Hypothalamus (tissue), 51 donors: ENCODE results near the gene GRIK3.
"Not testable (repeated sequence)": the region's sequence is repeated elsewhere in the genome, so short reads cannot be mapped to it uniquely, and the experiment has no call there.

Experiments used
- DNase-seq, 51 donors: peaks; one replicate each; lab custom pipeline; 2025; lab: John Stamatoyannopoulos, UW

Gene GRIK3

DNA sequence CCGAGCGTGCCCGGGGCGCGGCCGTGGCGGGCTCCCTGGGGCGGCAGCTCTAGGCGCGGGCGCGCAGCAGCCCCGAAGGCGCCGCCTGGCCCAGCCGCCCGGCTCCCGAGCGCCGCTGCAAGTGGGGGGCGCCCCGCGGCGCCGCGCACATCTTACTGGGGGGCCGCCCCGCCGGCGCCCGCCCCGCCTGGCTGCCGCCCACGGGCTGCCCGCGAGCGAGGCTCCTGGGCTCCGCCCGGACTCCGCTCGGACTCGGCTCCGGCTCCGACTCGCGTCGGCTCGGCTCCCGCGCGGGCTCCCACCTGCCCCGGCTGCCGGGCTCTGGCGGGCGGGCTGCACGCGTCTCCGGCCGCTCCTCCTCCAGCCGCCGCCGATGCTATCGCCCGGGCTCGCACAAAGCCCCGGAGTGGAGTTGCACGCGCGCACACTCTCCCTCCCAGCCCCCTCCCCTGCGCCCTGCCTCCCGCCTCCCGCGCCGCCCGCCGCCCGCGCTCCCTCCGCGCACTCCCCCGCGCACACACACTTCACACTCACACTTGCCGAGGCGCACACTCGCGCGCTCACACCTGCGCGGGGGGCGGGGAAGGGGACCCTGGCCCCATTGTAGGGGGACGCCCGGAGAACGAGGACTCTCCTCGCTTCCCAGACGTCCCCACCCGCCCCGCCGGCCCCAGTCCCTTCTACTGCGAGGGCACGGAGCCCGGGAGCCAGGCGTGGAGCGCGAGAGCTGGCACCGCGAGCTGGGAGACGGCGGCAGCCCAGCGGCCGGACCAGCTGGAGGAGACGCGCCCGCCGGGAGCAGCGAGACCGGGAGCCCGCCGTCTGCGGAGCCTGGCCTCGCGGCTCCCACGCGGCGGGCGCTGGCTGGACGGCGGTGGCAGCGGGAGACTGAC lies at the start of gene GRIK3:
Gene GRIK3, minus strand, starts transcription at position 395 of the 893 bp plus-strand sequence. CDS start 407 bp downstream, outside the sequence.
- peak in 26 of 51 donors; percentile 21 to 71 (median 52) for DNase-seq

DNA sequence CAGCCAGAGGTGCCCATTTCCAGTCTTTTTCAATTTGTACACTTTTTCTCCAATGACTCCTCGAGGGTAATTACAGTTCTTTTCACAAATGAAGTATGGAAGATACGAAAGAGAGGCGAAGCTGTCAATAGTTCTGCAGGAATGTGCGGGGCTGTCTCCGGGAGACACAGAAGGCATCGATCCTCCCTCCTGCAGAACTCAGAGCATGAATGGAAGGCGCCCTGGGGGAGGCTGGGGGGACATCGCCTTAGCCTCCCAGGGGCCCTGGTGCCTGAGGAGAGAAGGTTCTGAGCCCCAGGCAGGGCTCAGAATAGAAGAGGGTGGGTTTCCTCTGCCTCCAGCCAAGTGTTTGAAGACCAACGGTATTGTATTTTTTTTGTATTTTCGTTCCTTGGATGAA lies 49.7 kb upstream of the GRIK3 start:
- DNase-seq = no peak

DNA sequence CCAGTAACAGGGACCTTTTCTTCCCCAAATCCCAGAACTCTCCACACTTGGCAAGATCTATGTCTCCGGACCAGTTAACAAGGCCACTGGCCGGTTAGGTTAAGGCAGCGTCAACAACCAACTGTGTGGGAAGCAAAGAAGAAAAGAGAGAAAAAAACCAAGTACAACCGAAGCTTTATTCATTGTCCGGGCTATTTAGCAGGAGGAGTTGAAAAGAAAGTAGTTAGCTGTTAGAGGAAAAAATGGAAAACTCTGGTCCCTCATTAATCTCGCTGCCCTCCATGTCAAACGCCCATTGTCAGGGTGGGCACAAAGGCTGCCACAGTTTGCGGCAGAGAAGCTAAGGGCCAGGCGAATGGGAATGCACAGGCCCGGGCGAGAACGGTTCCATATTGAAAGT lies 49.3 kb upstream of the GRIK3 start:
- peak in 14 of 51 donors; percentile 4 to 57 (median 16) for DNase-seq

DNA sequence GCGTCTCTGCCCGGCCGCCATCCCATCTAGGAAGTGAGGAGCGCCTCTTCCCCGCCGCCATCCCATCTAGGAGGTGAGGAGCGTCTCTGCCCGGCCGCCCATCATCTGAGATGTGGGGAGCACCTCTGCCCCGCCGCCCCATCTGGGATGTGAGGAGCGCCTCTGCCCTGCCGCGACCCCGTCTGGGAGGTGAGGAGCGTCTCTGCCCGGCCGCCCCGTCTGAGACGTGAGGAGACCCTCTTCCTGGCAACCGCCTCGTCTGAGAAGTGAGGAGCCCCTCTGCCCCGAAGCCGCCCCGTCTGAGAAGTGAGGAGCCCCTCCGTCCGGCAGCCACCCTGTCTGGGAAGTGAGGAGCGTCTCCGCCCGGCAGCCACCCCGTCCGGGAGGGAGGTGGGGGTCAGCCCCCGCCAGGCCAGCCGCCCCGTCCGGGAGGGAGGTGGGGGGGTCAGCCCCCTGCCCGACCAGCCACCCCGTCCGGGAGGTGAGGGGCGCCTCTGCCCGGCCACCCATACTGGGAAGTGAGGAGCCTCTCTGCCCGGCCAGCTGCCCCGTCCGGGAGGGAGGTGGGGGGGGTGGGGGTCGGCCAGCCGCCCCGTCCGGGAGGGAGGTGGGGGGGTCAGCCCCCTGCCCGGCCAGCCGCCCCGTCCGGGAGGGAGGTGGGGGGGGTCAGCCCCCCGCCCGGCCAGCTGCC lies 46.1 kb upstream of the GRIK3 start:
- DNase-seq = not testable (repeated sequence)

DNA sequence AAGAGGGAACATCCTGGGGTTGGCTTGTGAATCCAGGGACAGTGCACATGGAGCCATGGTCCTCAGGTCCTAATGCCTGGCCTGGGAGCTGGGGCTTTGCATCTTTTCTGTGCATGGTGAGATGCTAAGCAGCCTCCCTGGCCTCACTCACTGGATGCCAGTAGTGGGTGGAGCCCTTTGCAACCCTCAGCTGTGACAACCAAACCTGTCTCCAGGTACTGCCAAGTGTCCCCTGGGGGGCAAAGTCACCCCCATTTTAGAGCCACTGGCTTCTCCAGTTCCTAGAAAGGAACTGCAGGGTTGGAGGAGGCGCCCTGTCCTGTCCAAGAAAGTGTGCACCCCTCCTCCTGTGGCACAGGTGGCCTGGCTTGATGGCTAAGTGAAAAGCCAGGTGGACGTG lies 44.6 kb upstream of the GRIK3 start:
- no peak for DNase-seq

DNA sequence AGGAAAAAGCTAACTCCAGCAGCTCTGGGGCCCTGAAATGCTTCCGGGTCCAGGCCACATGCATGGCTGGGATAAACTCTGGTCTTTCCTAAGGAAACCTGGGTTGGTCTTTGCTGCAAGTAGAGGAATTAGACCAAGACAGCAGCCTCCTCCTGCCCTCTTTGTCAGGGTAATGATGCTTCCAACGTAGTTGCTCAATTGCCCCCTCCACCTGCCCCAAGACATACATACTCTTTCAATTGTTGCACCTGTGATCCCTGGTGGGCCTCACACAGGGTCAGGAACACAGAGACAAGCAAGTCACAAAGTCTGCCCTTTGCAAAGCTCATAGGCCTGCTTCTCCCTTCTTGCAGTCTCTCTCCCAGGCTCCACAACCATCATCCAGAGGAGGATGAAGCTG lies 41.9 kb upstream of the GRIK3 start:
- no peak for DNase-seq

DNA sequence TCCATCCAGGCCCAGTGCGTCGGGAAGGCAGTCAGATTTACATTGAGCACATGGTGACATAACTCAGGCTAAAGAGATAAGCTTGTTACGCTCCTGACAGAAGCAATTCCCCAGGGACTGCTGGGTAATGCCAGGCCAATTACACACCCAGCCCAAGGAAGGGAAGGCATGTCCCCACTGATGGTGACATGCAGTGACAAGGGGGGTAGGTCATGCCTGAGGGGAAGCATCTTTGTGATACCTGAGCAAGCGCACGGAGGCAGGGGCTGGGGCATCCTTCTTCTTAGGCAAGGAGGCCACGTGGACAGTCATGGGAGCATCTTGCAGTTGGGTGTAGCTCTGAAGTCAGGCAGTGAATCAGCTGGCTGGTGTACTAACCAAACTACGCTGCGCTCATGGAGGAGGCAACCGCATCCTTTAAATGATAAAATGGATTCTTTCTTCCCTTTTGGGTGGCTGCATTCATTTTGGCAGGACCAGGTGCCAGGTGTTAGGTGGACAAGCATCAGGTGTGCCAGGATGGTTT lies 39.6 kb upstream of the GRIK3 start:
- DNase-seq = no peak

DNA sequence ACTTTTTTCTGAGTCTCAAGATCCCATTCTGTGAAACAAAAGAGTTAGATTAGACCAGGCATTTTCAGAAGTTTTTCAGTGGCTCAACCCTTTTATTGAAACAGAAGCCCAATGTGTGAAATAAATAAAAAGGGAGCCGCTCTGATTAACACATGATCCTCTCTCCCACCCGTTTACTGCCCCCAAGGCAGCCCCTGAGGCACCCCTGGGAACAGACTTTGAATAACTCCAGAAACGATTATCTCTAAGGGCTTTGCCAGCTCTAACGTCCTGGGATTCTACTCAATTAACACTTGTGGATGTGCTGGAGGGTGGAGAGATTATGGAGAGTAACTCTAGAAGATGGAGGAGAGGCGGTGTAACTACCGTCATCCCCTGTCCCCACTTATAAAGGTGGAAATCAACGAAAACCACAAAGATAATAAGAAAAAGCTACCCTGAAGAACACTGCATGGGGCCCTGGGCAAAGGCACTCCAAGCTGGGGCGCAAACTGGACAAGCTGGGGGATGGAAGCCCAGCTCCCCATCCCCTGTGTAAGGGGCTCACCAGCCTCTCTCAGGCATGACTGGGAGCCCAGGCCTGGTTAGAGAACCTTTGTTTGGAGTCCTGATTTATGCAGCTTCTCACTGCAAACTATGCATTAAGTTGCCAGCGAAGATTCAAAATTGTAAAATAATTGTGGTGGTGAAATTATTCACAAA lies 39.0 kb upstream of the GRIK3 start:
- no peak for DNase-seq

DNA sequence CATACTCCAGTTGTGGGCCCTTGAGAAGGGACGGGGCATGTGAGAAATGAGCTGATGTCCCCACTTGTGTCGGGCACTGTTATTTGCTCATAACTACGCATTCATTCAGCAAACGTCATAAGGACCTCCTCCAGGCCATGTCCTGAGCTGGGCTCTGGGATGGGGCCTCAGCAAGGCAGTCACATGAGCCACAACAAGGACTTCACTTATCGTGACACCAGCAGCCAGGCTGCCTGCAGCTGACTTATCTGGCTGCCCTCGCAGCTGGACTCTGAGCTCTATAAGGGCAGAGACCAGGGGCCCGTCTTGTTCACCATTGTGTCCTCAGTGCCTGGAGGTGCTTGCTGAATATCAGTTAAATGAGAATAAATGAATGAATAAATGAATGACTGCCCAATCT lies 37.5 kb upstream of the GRIK3 start:
- peak in 13 of 51 donors; percentile 7 to 56 (median 23) for DNase-seq

DNA sequence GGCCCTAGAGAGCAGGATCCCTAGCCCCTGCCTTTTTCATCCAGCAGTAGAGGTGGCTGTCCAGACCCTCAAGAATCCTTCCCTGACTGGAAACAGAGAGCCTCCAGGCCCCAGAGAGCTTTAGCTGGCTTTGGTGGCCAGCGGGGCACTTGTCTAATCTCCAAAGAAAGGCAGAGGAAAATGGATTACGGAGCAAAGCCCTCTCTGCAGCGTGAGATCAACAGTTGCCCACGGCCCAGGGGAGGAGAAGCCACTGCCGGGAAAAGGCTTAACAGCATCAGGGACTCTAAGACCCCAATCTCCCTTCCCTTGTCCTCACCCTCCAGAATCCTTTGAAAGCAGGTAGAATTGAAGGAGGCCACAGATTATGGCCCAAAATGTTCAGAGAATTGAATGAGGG lies 35.8 kb upstream of the GRIK3 start:
- DNase-seq = no peak

DNA sequence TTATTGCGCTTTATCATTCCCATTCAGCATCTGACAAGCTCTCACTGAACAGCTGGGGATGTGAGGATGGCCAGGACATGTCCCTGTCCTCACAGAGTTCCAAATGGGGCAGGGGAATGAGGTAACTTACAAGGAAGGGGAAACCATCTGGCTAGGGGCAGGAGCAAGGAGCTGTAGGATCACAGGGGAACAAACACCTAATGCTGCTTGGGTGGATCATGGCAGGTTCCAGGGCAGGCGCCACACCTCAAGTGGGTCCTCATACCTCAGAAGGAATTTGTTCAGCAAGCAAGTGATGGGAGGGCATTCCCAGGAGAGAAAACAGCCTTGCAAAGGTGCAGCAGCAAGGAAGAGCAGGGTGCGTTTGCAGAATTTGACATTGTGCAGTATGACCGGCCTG lies 35.1 kb upstream of the GRIK3 start:
- no peak for DNase-seq

DNA sequence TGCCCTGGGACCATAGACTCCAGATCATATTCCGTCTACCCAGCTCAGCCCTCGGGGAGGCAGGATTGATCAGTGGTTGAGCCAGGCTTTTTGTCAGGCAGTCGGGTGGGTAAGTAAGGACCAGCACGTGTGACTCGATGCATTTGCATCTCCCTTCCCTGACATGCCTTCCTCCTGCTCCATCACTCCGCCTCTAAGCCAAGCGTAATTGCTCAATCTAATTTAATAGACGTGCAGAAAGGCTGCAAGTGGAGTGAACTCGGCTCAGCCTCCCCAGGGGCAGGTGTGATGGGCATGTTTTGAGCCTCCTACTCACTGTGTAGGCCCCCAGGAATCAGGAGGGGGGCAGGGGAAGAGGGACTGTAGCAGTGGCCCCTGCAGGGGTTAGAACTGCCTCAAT lies 34.6 kb upstream of the GRIK3 start:
- no peak for DNase-seq

DNA sequence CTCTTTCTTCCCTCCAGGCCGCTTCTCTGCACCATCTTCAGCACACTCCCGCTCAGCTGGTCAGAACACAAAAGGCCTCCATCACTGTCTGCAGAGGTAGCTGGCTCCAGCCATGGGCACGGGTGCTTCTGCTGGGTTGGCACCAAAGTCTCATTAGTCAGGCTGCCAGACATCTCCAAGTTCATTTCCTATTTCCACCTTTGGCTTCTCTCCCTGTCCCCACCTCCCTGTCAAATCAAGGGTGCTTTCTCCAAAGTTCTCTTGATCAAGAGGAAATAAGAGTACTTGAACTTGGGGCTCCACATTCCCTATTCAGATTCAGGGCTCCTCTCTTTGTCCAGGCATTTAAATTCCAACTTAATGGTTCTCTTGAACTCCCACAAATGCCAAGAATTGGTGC lies 33.9 kb upstream of the GRIK3 start:
- no peak for DNase-seq

DNA sequence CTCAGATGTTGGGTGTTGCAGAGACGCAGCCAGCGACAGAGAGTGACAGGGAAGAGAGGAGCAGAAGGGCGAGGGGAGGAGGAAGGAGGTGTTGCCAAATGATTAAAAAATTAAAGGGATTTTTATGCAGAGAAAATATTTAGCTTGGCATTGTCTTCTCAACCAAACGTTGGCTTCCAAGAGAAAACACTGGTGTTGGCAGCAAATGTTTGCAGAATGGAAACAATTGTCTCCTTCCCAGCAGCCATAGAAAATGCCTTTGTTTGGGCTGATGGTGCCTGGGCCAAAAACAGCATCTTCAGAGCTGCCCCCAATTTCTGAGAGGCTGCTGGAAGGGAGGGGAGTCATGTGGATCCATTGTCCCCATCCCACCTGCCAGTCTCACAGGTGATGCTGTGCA lies 29.7 kb upstream of the GRIK3 start:
- peak in 8 of 51 donors; percentile 15 to 46 (median 21) for DNase-seq

DNA sequence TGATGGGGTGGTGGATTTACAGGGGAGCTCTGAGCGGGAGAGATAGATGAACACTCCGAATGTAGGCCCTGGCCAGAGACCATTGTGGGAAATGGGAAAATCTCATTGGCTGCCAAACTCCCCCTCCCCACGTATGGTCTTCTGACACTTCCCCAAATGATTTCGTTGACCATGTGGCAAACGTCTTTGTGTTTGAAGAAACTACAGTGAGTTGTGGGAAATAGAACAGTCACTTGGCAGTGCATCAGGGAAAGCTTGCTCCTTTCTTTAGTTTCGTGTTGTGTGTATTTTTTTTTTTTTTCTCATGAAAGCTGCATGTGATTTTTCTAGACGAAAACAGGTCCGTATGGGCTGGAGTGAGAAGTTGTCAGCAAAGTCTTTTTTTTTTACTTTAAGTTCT lies 25.0 kb upstream of the GRIK3 start:
- no peak for DNase-seq

DNA sequence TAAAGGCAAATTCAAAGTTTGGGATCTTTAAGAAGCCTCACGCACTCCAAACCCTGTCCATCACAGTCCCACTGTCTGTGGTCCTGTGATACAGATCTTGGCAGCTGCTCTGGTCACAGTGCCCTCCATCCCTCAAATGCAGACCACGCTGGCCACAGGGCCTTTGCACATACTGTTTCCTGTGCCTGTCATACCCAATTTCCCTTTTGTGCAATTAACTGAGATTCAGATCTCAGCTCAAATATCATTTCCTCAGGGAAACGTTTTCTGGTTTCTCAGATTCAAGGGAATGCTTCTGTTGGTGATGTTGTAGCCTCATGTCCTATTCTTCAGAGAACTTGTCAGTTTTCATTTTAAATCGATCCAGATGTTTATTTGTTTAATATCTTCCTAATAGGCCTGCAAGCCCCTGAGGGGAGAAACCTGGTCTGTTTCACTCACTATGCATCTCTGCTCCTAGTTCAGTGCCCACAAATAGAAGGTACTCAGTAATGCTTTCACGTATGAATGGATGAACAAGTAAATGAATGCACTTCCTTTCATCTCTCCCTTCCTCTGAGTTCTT lies 24.2 kb upstream of the GRIK3 start:
- DNase-seq = no peak

DNA sequence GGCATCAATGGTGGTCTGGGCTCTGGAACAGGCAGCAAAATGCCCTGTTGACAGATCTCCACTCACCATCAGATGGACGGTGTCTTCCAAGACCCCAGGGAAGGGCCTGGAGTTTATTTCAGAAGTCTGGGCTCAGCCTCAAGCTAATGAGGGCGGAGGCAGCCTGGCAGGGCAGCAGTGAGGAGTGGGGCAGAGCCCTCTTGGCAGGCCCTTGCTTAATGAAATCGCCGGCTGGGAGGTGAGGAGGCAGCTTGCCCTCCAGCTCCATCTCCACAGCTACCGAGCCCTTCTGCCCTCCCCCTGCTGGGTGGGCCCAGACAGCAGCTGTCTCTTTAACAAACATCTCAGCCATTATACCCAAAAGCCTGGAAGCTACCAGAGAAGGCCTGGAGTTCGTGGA lies 22.0 kb upstream of the GRIK3 start:
- DNase-seq = peak in 4 of 51 donors; percentile 9 to 21 (median 20)

DNA sequence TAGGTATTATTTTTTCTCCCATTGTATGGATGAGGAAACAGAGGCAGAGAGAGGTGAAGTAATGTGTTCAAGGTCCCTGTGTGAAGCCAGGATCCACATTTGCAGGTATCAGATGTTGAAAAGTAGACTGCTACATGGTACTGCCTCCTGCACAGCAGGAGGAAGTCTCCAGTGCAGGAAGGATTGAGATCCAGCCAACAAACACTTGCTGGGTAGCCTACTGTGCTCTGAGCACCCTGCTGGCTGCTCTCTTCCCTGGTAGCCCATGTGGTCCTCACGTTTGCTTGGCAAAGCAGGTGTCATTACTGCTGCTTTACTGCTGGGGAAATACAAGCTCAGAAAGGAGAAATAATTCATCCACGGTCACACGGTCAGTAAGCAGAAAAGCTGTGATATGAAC lies 21.3 kb upstream of the GRIK3 start:
- DNase-seq = no peak

DNA sequence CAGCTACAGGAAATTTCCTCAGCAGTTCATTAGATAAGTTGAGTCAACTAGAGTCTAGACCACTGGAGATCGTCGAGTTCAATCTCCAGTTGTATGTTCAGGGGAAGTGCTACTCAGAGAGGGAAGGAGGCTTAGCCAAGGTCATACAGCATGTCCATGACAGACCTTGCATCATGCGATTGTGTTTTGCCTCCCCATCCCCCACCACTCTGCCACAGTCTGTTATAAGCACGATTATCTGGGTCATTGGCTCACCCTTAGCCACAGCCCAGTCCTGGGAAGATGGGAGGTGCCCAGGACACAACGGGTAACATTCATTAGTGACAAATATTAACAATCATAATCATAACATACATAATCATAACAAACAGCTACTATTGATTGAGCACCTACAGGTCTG lies 18.9 kb upstream of the GRIK3 start:
- DNase-seq = no peak

DNA sequence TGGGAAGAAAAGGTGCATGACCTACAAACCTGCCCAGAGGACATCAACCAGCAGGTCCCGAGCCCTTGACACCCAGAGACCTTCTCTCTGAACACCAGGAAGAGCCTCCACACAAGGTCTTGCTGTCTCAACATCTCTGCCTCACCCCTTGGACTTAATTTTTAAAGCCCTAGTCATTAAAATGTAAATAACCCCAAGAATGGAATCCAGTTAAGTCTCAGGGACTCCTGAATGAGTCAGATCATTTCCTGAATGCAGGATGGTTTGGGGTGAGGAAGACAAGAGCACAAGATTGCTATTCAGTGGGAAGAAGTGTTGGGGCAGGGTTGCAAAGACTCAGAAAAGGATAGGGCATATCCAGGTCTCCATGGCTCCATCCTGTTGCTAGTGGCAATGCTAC lies 17.8 kb upstream of the GRIK3 start:
- DNase-seq = no peak

DNA sequence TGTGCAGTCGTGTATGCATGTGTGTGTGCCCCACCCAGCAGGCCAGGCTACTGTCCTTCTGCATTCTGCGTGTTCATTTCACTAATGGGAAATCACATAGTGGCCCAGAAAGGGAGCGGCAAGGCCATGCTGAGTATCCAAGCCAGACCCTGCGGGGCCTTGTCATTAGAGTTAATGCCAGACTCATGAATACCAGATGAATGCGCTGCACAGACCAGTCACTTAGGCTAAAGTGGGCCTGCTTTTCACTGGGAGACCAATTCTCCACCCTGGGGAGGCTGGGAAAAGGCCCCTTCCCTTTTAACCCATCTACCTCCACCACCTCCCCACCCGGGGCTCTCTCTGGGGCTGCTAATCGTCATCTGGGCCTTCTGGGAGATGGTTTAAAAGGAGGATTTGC lies 17.0 kb upstream of the GRIK3 start:
- no peak for DNase-seq
